Right lobe of liver (tissue), 4 donors: ENCODE measurements around the gene NCKAP5L.

Experiments
- POLR2A ChIP-seq: fragments of 450-650 bp; IDR thresholded peaks from one replicate; pipeline ENCODE4 v1.6.1; 2017; ENCODE audit warnings: antibody characterized with exemption, mild to moderate bottlenecking
- TF ChIP-seq, protein P1 (sequence below), 4 donors: fragments of 200-600 bp in 3 of 4; fragments of 450-650 bp in 1 of 4; IDR thresholded peaks; one replicate each; pipeline versions ENCODE4 v1.5.1 to v1.8.0; 2016 to 2022; ENCODE audit warnings: antibody characterized with exemption in 4 of 4, mild to moderate bottlenecking in 2 of 4
- donor health status: DM: no; HTN: no; CAD: no.
- donor health status: DM: no; HTN: no; CAD: no.
- donor health status: DM: no; HTN: yes; CAD: no.

DNA sequence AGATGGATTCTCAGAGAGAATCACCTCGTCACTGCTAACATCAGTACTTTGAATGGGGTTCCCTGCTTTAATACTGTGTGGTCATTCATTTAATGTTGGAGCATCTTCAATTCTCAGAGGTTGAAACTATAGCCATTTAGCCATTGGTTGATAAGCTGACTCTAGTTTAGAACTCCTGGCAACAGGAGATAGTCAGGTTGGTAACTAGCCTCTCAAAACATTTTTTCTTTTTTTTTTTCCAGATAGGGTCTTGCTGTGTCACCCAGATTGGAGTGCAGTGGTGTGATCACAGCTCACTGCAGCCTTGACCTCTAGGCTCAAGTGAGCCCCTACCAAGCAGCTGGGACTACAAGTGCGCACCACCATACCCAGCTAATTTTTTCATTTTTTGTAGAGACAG is 3.5 kb upstream of the NCKAP5L start:
- TF ChIP-seq, protein P1, sequence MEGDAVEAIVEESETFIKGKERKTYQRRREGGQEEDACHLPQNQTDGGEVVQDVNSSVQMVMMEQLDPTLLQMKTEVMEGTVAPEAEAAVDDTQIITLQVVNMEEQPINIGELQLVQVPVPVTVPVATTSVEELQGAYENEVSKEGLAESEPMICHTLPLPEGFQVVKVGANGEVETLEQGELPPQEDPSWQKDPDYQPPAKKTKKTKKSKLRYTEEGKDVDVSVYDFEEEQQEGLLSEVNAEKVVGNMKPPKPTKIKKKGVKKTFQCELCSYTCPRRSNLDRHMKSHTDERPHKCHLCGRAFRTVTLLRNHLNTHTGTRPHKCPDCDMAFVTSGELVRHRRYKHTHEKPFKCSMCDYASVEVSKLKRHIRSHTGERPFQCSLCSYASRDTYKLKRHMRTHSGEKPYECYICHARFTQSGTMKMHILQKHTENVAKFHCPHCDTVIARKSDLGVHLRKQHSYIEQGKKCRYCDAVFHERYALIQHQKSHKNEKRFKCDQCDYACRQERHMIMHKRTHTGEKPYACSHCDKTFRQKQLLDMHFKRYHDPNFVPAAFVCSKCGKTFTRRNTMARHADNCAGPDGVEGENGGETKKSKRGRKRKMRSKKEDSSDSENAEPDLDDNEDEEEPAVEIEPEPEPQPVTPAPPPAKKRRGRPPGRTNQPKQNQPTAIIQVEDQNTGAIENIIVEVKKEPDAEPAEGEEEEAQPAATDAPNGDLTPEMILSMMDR (IDR thresholded peaks at IDR 0.05), result no peak
- TF ChIP-seq POLR2A, result no peak
